GM10248 (cell line): ENCODE measurements around the gene PRICKLE4.

Experiments
- CTCF ChIA-PET: fragments of 300-600 bp; sonication (Branson Sonifier 250); formaldehyde crosslinking; extraction: SDS; loops from one replicate; lab custom pipeline; 2021; ENCODE audit warnings: antibody characterized with exemption; lab: Yijun Ruan, JAX
- POLR2A ChIA-PET: fragments of 350-650 bp; sonication (Branson Sonifier 250); formaldehyde crosslinking; extraction: SDS; loops from one replicate; lab custom pipeline; 2020; ENCODE audit warnings: antibody characterized with exemption; lab: Yijun Ruan, JAX
- DNase-seq: peaks from one replicate; pipeline ENCODE4 v3.0.0; 2012; ENCODE audit errors: extremely low spot score
- CTCF ChIP-seq: IDR thresholded peaks from 2 replicates; pipeline ENCODE4 v1.5.1; 2012; ENCODE audit warnings: mild to moderate bottlenecking, low read depth; ENCODE audit errors: extremely low read depth, missing control alignments, control extremely low read depth

PRICKLE4 gene

GRCh38 chr6:41818271-41819054, 37.9 kb downstream of the PRICKLE4 start:
- ChIA-PET POLR2A (no interaction called here), CTCF (interaction anchor here (0.7 to 4.7 kb wide), 6 partner anchors 13 to 118 kb away, joined by 3 to 24 read pairs (median 4); partner anchors contain the start of gene TOMM6)
- TF ChIP-seq CTCF = no peak
- DNase-seq = no peak

GRCh38 chr6:41821266-41821665, 40.7 kb downstream of the PRICKLE4 start:
- DNase-seq = no peak
- ChIA-PET POLR2A (no interaction called here), CTCF (interaction anchor here (0.9 to 1.0 kb wide), 2 partner anchors 9 to 33 kb away, joined by 3 read pairs; partner anchors contain the start of gene TOMM6)
- no peak for TF ChIP-seq CTCF

GRCh38 chr6:41822021-41822420, 41.4 kb downstream of the PRICKLE4 start:
- ChIA-PET CTCF (no interaction called here), POLR2A (no interaction called here)
- no peak for DNase-seq
- no peak for TF ChIP-seq CTCF

GRCh38 chr6:41823178-41823577, 42.6 kb downstream of the PRICKLE4 start:
- TF ChIP-seq CTCF = no peak
- DNase-seq = no peak
- CTCF ChIA-PET = interaction anchor here (1.0 to 1.2 kb wide), 2 partner anchors 8 to 36 kb away, joined by 3 to 5 read pairs; partner anchors contain the start of gene TOMM6
- POLR2A ChIA-PET = no interaction called here

- POLR2A ChIA-PET = no interaction called here
- DNase-seq = no peak
- no peak for TF ChIP-seq CTCF
- CTCF ChIA-PET = interaction anchor here (0.8 kb wide), 1 partner anchor 22 kb away, joined by 3 read pairs; no protein-coding TSS in a partner anchor
Observed at GRCh38 chr6:41824571-41825569, 44.3 kb downstream of the PRICKLE4 start.
